HFFc6 (cell line): ENCODE measurements around the gene VWF. TPM values are rescaled to one million over a fixed set of nuclear protein-coding genes. Genes with fewer than 3 reads are reported as not detected.
A peak's percentile ranks its signal among the peaks of the same experiment; 100 is the strongest.

ENCODE experiments used
- DNase-seq: peaks from one replicate; pipeline ENCODE4 v3.0.0-alpha.2; 2018
- H3K27ac Mint-ChIP-seq: 2 replicates; pipeline ENCODE4 v1.8.0; 2020; ENCODE audit warnings: mild to moderate bottlenecking, mixed read lengths
- H3K27me3 Mint-ChIP-seq: 2 replicates; pipeline ENCODE4 v1.8.0; 2021; ENCODE audit warnings: mild to moderate bottlenecking, moderate library complexity, mixed read lengths; ENCODE audit not compliant: insufficient read depth
- H3K36me3 Mint-ChIP-seq: 2 replicates; pipeline ENCODE4 v1.8.0; 2021; ENCODE audit warnings: low read depth, mixed read lengths
- H3K4me1 Mint-ChIP-seq: 2 replicates; pipeline ENCODE4 v1.8.0; 2020; ENCODE audit warnings: low read depth, mixed read lengths
- H3K4me3 Mint-ChIP-seq: 2 replicates; pipeline ENCODE4 v1.8.0; 2020; ENCODE audit warnings: mild to moderate bottlenecking, moderate library complexity, mixed read lengths
- H3K9me3 Mint-ChIP-seq: 2 replicates; pipeline ENCODE4 v1.8.0; 2020; ENCODE audit warnings: mild to moderate bottlenecking, mixed read lengths
- CTCF ChIP-seq: fragments of 200-600 bp; sonication (generic); IDR thresholded peaks from 2 replicates; pipeline ENCODE4 v1.5.0; 2021; ENCODE audit warnings: antibody characterized with exemption, mild to moderate bottlenecking
- total RNA-seq, 6 experiments: library from RNA; stranded (reverse); fragmentation: NEBNext Ultra II Directional; extraction: Animal tissue kit (Norgen Biotek cat#: 25700); gene quantifications; 2 replicates in 1 of 6; 3 replicates in 5 of 6; pipeline ENCODE4 v1.2.3, GENCODE V29; 2021

VWF gene
- total RNA-seq, 6 experiments from 2014 or later: 0.02 to 0.25 (median 0.10) TPM

- Mint-ChIP-seq H3K9me3 (no peaks in the 10 kb centered on the region), H3K36me3 (no peaks in the 10 kb centered on the region), H3K4me1 (no peaks in the 10 kb centered on the region), H3K27me3 (peaks cover 11% of the 10 kb centered on the region), H3K4me3 (no peak overlapping the region), H3K27ac (no peak overlapping the region)
- TF ChIP-seq CTCF: no peak
- DNase-seq: no peak
These were observed 223.8 kb downstream of the VWF start for GRCh38 chr12:5900533-5901205.

GRCh38 chr12:5900076-5900475 lies 224.4 kb downstream of the VWF start:
- DNase-seq: no peak
- no peaks in the 10 kb centered on the region for H3K9me3 Mint-ChIP-seq
- no peak overlapping the region for H3K27ac Mint-ChIP-seq
- peaks cover 11% of the 10 kb centered on the region for H3K27me3 Mint-ChIP-seq
- no peaks in the 10 kb centered on the region for H3K4me1 Mint-ChIP-seq
- TF ChIP-seq CTCF: no peak
- no peak overlapping the region for H3K4me3 Mint-ChIP-seq
- H3K36me3 Mint-ChIP-seq: no peaks in the 10 kb centered on the region

GRCh38 chr12:5899675-5900074 lies 224.8 kb downstream of the VWF start:
- Mint-ChIP-seq H3K4me3 (no peak overlapping the region), H3K27ac (no peak overlapping the region), H3K4me1 (no peaks in the 10 kb centered on the region), H3K27me3 (peaks cover 9% of the 10 kb centered on the region), H3K9me3 (no peaks in the 10 kb centered on the region), H3K36me3 (no peaks in the 10 kb centered on the region)
- no peak for TF ChIP-seq CTCF
- no peak for DNase-seq

- H3K9me3 Mint-ChIP-seq: no peaks in the 10 kb centered on the region
- DNase-seq: no peak
- H3K27me3 Mint-ChIP-seq: peaks cover 5% of the 10 kb centered on the region
- H3K36me3 Mint-ChIP-seq: no peaks in the 10 kb centered on the region
- H3K27ac Mint-ChIP-seq: no peak overlapping the region
- H3K4me3 Mint-ChIP-seq: no peak overlapping the region
- H3K4me1 Mint-ChIP-seq: no peaks in the 10 kb centered on the region
- peak; percentile 15; the same call in 1 of the 2 replicates for TF ChIP-seq CTCF
These were observed 225.6 kb downstream of the VWF start for GRCh38 chr12:5898874-5899273.

Other genes with a start within 250 kb of the VWF start
- under 1 TPM in 3 of 6 experiments, not detected in 3; 0.15 to 0.51 (median 0.25) TPM for gene ANO2, start 179.4 kb downstream of the VWF start, total RNA-seq
- gene CD9, start 75.7 kb upstream of the VWF start, total RNA-seq: 10 to 100 TPM; 43.2 to 72.6 (median 46.4) TPM
- not detected for gene PLEKHG6, start 186.0 kb upstream of the VWF start, total RNA-seq
- 100 to 1,000 TPM; 105 to 122 (median 112) TPM for gene TNFRSF1A, start 217.4 kb upstream of the VWF start, total RNA-seq